Measurements from ENCODE around the gene CHST2. TPM values are rescaled to one million over a fixed set of nuclear protein-coding genes. Genes with fewer than 3 reads are reported as not detected.

CHST2 gene
- total RNA-seq, 2 experiments from 2014 or later: 2.4 to 3.0 TPM

- Mint-ChIP-seq H3K27ac (no peak overlapping the region), H3K4me3 (no peak overlapping the region), H3K36me3 (no peaks in the 10 kb centered on the region), H3K27me3 (peaks cover 7% of the 10 kb centered on the region), H3K9me3 (peaks cover 6% of the 10 kb centered on the region), H3K4me1 (no peaks in the 10 kb centered on the region)
- no peak for ATAC-seq (ENCODE audit: low read depth)
- no peak for DNase-seq
- POLR2A ChIA-PET: no interaction called here
Observed at GRCh38 chr3:143110371-143110770, 9.2 kb upstream of the CHST2 start.

GRCh38 chr3:143118630-143119008, 952 bp upstream of the CHST2 start:
- no peaks in the 10 kb centered on the region for H3K36me3 Mint-ChIP-seq
- DNase-seq (no peak), ATAC-seq (ENCODE audit: low read depth) (no peak)
- H3K9me3 Mint-ChIP-seq: no peaks in the 10 kb centered on the region
- H3K4me3 Mint-ChIP-seq: peak overlapping the region; percentile 91
- peak overlapping the region; percentile 76 for H3K27ac Mint-ChIP-seq
- peaks cover 15% of the 10 kb centered on the region for H3K27me3 Mint-ChIP-seq
- POLR2A ChIA-PET: interaction anchor here (2.8 kb wide), 1 partner anchor 52 kb away, joined by 11 read pairs; no protein-coding TSS in a partner anchor
- peaks cover 23% of the 10 kb centered on the region for H3K4me1 Mint-ChIP-seq

- H3K27ac Mint-ChIP-seq: peak overlapping the region; percentile 75
- DNase-seq (peak; percentile 68), ATAC-seq (ENCODE audit: low read depth) (peak; percentile 9)
- POLR2A ChIA-PET: interaction anchor here (1.2 to 2.8 kb wide), 2 partner anchors 51 to 852 kb away, joined by 4 to 11 read pairs; no protein-coding TSS in a partner anchor
- H3K27me3 Mint-ChIP-seq: peaks cover 10% of the 10 kb centered on the region
- H3K4me1 Mint-ChIP-seq: peaks cover 33% of the 10 kb centered on the region
- H3K4me3 Mint-ChIP-seq: peak overlapping the region; percentile 81
- no peaks in the 10 kb centered on the region for H3K9me3 Mint-ChIP-seq
- no peaks in the 10 kb centered on the region for H3K36me3 Mint-ChIP-seq
Observed at GRCh38 chr3:143119974-143120715, 574 bp downstream of the CHST2 start.

DNA sequence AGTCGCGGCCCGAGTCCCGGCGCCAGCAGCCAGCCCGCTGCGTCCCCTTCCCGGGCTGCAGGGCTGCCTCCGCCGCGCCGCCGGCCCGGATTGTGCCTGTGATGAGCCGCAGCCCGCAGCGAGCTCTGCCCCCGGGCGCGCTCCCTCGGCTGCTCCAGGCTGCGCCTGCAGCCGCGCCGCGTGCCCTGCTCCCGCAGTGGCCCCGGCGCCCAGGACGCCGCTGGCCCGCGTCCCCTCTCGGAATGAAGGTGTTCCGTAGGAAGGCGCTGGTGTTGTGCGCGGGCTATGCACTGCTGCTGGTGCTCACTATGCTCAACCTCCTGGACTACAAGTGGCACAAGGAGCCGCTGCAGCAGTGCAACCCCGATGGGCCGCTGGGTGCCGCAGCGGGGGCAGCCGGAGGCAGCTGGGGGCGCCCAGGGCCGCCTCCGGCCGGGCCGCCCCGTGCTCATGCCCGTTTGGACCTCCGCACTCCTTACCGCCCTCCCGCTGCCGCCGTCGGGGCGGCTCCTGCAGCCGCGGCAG, 1.2 kb downstream of the CHST2 start:
- DNase-seq (no peak), ATAC-seq (ENCODE audit: low read depth) (peak; percentile 43)
- H3K9me3 Mint-ChIP-seq: no peaks in the 10 kb centered on the region
- H3K36me3 Mint-ChIP-seq: no peaks in the 10 kb centered on the region
- H3K4me3 Mint-ChIP-seq: peak overlapping the region; percentile 68
- H3K27me3 Mint-ChIP-seq: peaks cover 10% of the 10 kb centered on the region
- peaks cover 37% of the 10 kb centered on the region for H3K4me1 Mint-ChIP-seq
- H3K27ac Mint-ChIP-seq: no peak overlapping the region
- POLR2A ChIA-PET: interaction anchor here (1.2 to 2.8 kb wide), 2 partner anchors 50 to 851 kb away, joined by 4 to 11 read pairs; no protein-coding TSS in a partner anchor

GRCh38 chr3:143121241-143122088, 1.9 kb downstream of the CHST2 start:
- ATAC-seq (ENCODE audit: low read depth): peak; percentile 68
- peak overlapping the region; percentile 48 for H3K27ac Mint-ChIP-seq
- no peaks in the 10 kb centered on the region for H3K9me3 Mint-ChIP-seq
- peak overlapping the region; percentile 68 for H3K4me3 Mint-ChIP-seq
- DNase-seq: peak; percentile 86
- H3K36me3 Mint-ChIP-seq: no peaks in the 10 kb centered on the region
- H3K4me1 Mint-ChIP-seq: peaks cover 35% of the 10 kb centered on the region
- peaks cover 10% of the 10 kb centered on the region for H3K27me3 Mint-ChIP-seq
- POLR2A ChIA-PET: interaction anchor here (1.2 to 2.8 kb wide), 2 partner anchors 50 to 851 kb away, joined by 4 to 11 read pairs; no protein-coding TSS in a partner anchor

GRCh38 chr3:143122089-143122430, 2.5 kb downstream of the CHST2 start:
- no peaks in the 10 kb centered on the region for H3K36me3 Mint-ChIP-seq
- peaks cover 35% of the 10 kb centered on the region for H3K4me1 Mint-ChIP-seq
- peaks cover 10% of the 10 kb centered on the region for H3K27me3 Mint-ChIP-seq
- DNase-seq (peak; percentile 34), ATAC-seq (ENCODE audit: low read depth) (no peak)
- peak overlapping the region; percentile 48 for H3K27ac Mint-ChIP-seq
- POLR2A ChIA-PET: no interaction called here
- peak overlapping the region; percentile 28 for H3K4me3 Mint-ChIP-seq
- H3K9me3 Mint-ChIP-seq: no peaks in the 10 kb centered on the region

DNA sequence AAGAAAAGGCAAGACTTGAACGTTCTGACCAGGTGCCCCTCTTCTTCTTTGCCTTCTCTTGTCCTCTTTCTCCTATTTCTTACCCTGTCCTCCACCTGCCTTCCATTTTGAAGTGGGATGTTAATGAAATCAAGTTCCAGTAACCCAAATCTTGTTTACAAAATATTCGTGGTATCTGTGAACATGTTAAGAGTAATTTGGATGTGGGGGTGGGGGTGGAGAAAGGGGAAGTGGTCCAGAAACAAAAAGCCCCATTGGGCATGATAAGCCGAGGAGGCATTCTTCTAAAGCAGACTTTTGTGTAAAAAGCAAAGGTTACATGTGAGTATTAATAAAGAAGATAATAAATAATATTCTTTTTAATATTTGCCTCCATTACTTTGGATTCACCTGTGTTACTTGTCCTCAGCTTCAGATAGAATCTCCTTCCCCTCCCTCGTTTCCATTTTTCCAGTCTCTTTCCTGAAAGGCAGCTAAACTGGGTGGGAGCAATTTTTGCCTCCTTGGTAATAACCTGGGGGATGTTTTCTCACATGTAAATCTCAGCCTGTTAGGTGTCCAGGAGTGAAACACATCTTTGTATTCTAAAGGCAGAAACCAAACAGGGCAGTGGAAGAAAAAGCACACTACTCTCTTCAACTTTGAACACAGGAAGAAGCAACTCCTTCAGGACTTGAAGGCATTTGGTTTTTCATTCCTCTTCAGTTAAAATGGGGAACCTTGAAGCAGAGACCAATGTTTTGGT, 3.2 kb downstream of the CHST2 start:
- ATAC-seq (ENCODE audit: low read depth): no peak
- no peak for DNase-seq
- H3K27me3 Mint-ChIP-seq: peaks cover 8% of the 10 kb centered on the region
- peak overlapping the region; percentile 68 for H3K27ac Mint-ChIP-seq
- H3K4me3 Mint-ChIP-seq: peak overlapping the region; percentile 58
- peaks cover 33% of the 10 kb centered on the region for H3K4me1 Mint-ChIP-seq
- no peaks in the 10 kb centered on the region for H3K36me3 Mint-ChIP-seq
- H3K9me3 Mint-ChIP-seq: no peaks in the 10 kb centered on the region
- POLR2A ChIA-PET: no interaction called here

- peaks cover 31% of the 10 kb centered on the region for H3K4me1 Mint-ChIP-seq
- H3K27ac Mint-ChIP-seq: no peak overlapping the region
- H3K36me3 Mint-ChIP-seq: peaks cover 2% of the 10 kb centered on the region
- peak overlapping the region; percentile 58 for H3K4me3 Mint-ChIP-seq
- no peaks in the 10 kb centered on the region for H3K9me3 Mint-ChIP-seq
- peaks cover 6% of the 10 kb centered on the region for H3K27me3 Mint-ChIP-seq
- POLR2A ChIA-PET: interaction anchor here (1.7 kb wide), 1 partner anchor 122 kb away, joined by 6 read pairs; the partner anchor contains the start of gene U2SURP
- ATAC-seq (ENCODE audit: low read depth) (no peak), DNase-seq (no peak)
Observed at GRCh38 chr3:143123353-143123984, 3.9 kb downstream of the CHST2 start.

- POLR2A ChIA-PET: interaction anchor here (1.1 to 1.7 kb wide), 3 partner anchors 40 to 124 kb away, joined by 3 to 9 read pairs (median 6); partner anchors contain the start of gene U2SURP
- peaks cover 26% of the 10 kb centered on the region for H3K4me1 Mint-ChIP-seq
- ATAC-seq (ENCODE audit: low read depth) (no peak), DNase-seq (no peak)
- H3K9me3 Mint-ChIP-seq: no peaks in the 10 kb centered on the region
- H3K36me3 Mint-ChIP-seq: peaks cover 4% of the 10 kb centered on the region
- H3K27me3 Mint-ChIP-seq: no peaks in the 10 kb centered on the region
- H3K4me3 Mint-ChIP-seq: peak overlapping the region; percentile 77
- H3K27ac Mint-ChIP-seq: peak overlapping the region; percentile 82
Observed at GRCh38 chr3:143124601-143125520, 5.3 kb downstream of the CHST2 start.

DNA sequence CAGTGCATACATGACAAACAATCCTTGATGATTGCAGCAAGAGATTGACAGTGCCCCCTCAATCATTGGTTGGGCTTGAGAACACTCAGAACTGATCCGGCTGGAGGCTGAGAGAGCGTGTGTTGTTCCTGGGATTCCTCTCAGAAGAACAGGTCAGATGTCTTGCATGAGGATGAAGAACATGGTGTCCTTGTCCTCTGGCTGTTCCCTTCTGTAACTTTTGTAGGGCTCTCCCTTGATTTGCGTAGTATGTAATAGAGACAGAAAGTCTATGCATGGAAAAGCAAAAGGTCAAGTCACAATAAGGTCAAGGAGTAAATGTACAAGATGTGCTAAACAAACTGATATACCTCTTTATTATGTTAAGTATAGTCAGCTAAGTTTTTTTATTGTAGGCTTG, 8.2 kb downstream of the CHST2 start:
- Mint-ChIP-seq H3K4me1 (peaks cover 20% of the 10 kb centered on the region), H3K4me3 (no peak overlapping the region), H3K36me3 (peaks cover 4% of the 10 kb centered on the region), H3K27me3 (no peaks in the 10 kb centered on the region), H3K27ac (no peak overlapping the region), H3K9me3 (no peaks in the 10 kb centered on the region)
- DNase-seq (no peak), ATAC-seq (ENCODE audit: low read depth) (no peak)
- POLR2A ChIA-PET: no interaction called here

DNA sequence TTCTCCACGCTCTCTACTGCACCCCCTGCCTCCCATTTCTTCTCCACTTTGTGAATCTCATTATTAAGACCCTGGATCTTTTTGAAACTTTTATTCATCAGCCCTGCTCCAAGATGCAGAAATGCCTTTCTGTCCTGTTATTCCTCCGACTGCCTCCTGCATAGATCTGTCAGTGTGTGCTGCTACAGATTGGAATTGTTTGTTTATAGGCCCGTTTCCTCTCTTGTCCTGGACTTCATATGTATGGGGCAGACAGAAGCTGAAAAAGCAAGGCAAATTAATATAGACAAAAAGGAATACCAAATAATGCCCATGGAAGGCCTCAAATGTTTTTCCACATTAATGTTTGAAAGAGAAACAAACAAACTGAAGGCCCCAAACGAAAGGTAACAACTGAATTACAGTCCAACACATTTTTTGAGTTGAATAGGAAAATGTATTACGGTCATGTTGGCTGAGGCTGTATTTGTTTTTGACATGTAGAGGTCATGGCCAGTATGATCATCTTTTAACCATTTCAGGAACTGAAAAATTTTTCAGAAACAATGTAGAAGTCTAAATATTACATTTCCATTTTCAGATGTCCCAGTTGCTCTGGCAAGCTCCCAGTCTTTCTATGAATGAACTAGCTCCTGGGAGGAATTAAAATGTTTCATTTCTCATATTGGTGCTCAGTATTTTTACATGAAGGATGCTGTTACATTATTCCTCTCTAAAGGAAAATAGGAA, 8.8 kb downstream of the CHST2 start:
- Mint-ChIP-seq H3K4me1 (peaks cover 16% of the 10 kb centered on the region), H3K36me3 (peaks cover 4% of the 10 kb centered on the region), H3K27me3 (no peaks in the 10 kb centered on the region), H3K27ac (no peak overlapping the region), H3K4me3 (no peak overlapping the region), H3K9me3 (no peaks in the 10 kb centered on the region)
- ATAC-seq (ENCODE audit: low read depth) (no peak), DNase-seq (no peak)
- POLR2A ChIA-PET: no interaction called here
